GM06990 (cell line): ENCODE measurements around the gene BICD1.

Source experiments
- DNase-seq: peaks from one replicate; pipeline ENCODE4 v3.0.0-alpha.2; 2011; ENCODE audit not compliant: insufficient read length; ENCODE audit errors: extremely low read depth
- H3K27me3 ChIP-seq: replicated peaks from 2 replicates; pipeline ENCODE4 v1.6.0; 2011; ENCODE audit warnings: low read length; ENCODE audit not compliant: control insufficient read depth, insufficient read depth
- H3K36me3 ChIP-seq: 2 replicates; pipeline ENCODE4 v1.5.1; 2011; ENCODE audit warnings: low read length; ENCODE audit not compliant: control insufficient read depth, insufficient read depth
- H3K4me3 ChIP-seq: replicated peaks from 2 replicates; pipeline ENCODE4 v1.5.1; 2011; ENCODE audit warnings: low read depth, mild to moderate bottlenecking, control low read depth, low read length
- CTCF ChIP-seq: IDR thresholded peaks from 2 replicates; pipeline ENCODE4 v1.5.1; 2011; ENCODE audit warnings: low read length, control low read depth, mild to moderate bottlenecking, inconsistent platforms; ENCODE audit not compliant: insufficient read depth, poor library complexity, severe bottlenecking

The BICD1 gene

GRCh38 chr12:32357601-32358249, 251.1 kb downstream of the BICD1 start:
- Histone ChIP-seq H3K27me3 (no peaks in the 10 kb centered on the region), H3K36me3 (no peaks in the 10 kb centered on the region), H3K4me3 (no peak overlapping the region)
- DNase-seq: no peak
- TF ChIP-seq CTCF: no peak

GRCh38 chr12:32360956-32361355, 254.3 kb downstream of the BICD1 start:
- Histone ChIP-seq H3K27me3 (no peaks in the 10 kb centered on the region), H3K36me3 (no peaks in the 10 kb centered on the region), H3K4me3 (no peak overlapping the region)
- no peak for TF ChIP-seq CTCF
- DNase-seq: no peak

GRCh38 chr12:32362892-32363291, 256.2 kb downstream of the BICD1 start:
- no peak overlapping the region for H3K4me3 ChIP-seq
- H3K27me3 ChIP-seq: no peaks in the 10 kb centered on the region

DNA sequence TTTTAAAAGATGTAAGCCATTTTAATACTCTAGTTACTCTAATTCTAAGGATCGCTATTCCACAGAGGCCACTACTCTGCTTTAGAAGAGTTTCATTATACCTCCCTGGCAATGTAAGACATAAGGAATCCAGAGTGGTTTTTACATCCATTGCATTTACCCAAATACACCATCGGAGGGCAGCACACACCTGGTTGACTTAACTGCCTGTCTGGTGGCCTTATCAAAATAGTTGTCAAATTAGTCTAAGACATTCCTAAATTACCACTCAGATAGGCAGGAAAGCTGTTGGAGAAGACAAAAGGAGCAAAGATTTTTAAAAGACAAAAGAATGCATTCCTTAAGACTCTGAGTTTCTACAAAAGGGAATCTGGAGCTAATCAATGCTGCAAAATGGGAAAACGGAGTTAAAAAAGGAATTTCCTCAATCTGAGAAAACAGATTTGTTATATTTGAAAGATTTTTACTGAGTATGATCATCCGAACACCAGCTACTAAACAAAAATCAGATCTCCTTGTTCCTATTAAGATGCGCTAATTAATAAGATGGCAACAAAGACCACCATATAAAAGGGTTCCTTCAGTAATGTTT, 258.9 kb downstream of the BICD1 start:
- TF ChIP-seq CTCF: peak; percentile 75
- H3K4me3 ChIP-seq: no peak overlapping the region
- H3K27me3 ChIP-seq: no peaks in the 10 kb centered on the region
- peak; percentile 21 for DNase-seq
- H3K36me3 ChIP-seq: no peaks in the 10 kb centered on the region

More at GRCh38 chr12:32362892-32363291, 256.2 kb downstream of the BICD1 start:
- no peak for DNase-seq
- no peak for TF ChIP-seq CTCF
- H3K36me3 ChIP-seq: no peaks in the 10 kb centered on the region

GRCh38 chr12:32366714-32367113, 260.1 kb downstream of the BICD1 start:
- no peak for DNase-seq
- Histone ChIP-seq H3K27me3 (no peaks in the 10 kb centered on the region), H3K4me3 (no peak overlapping the region), H3K36me3 (no peaks in the 10 kb centered on the region)
- no peak for TF ChIP-seq CTCF

DNA sequence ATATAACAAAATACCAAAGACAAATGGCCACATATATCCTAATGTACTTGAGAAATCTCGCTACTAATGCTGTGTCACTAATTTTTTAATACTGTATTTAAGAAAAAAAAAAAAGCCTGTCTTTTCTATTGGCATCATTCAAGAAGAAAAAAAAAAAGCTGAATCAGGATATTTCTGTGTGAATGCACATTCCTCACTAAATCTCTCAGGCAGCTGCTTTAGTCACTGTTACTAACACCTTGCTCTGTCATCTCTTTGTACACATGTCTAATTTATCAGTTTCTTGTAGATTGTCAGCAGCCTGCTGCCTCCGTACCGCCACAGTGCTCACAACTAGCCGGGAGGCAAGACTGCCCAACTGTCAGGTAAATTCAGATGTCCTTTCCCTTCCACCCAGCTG, 260.7 kb downstream of the BICD1 start:
- no peak for DNase-seq
- no peak for TF ChIP-seq CTCF
- Histone ChIP-seq H3K27me3 (no peaks in the 10 kb centered on the region), H3K4me3 (no peak overlapping the region), H3K36me3 (no peaks in the 10 kb centered on the region)
